Gastroesophageal sphincter (tissue), 4 donors: Measurements from ENCODE around the gene MFNG. TPM values are rescaled to one million over a fixed set of nuclear protein-coding genes. Genes with fewer than 3 reads are reported as not detected.
"Not testable (repeated sequence)": the region's sequence is repeated elsewhere in the genome, so short reads cannot be mapped to it uniquely, and the experiment has no call there.

Source experiments
- ATAC-seq: fragments of 150-250 bp; one replicate; pipeline ENCODE4 v1.9.1; 2016; ENCODE audit warnings: mild to moderate bottlenecking, moderate library complexity
- H3K27ac ChIP-seq, 4 donors: fragments of 200-600 bp; sonication (generic) in 3 of 4; 1 replicate in 3 of 4; 2 replicates in 1 of 4; pipeline ENCODE4 v1.5.1; 2016 to 2019
- H3K27me3 ChIP-seq: fragments of 200-600 bp; sonication (generic); one replicate; pipeline ENCODE4 v1.5.1; 2019
- H3K36me3 ChIP-seq, 2 donors: fragments of 200-600 bp; sonication (generic); one replicate each; pipeline ENCODE4 v1.5.1; 2019; ENCODE audit warnings: control low read depth in 1 of 2
- H3K4me1 ChIP-seq, 3 donors: fragments of 200-600 bp; sonication (generic); 1 replicate in 2 of 3; 2 replicates in 1 of 3; pipeline ENCODE4 v1.5.1; 2016 to 2019; ENCODE audit warnings: control low read depth in 2 of 3
- H3K4me3 ChIP-seq, 2 donors: fragments of 200-600 bp; sonication (generic); one replicate each; pipeline ENCODE4 v1.5.1; 2019; ENCODE audit warnings: mild to moderate bottlenecking in 1 of 2, moderate library complexity in 1 of 2
- H3K9me3 ChIP-seq, 3 donors: fragments of 200-600 bp; sonication (generic); one replicate each; pipeline ENCODE4 v1.5.1; 2017 to 2019; ENCODE audit warnings: control low read depth in 2 of 3
- EP300 ChIP-seq: sonication (generic); formaldehyde crosslinking; IDR thresholded peaks from one replicate; pipeline ENCODE4 v1.6.1; 2017; ENCODE audit warnings: antibody characterized with exemption, mild to moderate bottlenecking
- POLR2A ChIP-seq, 2 donors: fragments of 450-650 bp; IDR thresholded peaks; one replicate each; pipeline ENCODE4 v1.6.1; 2017; ENCODE audit warnings: antibody characterized with exemption in 2 of 2, mild to moderate bottlenecking in 2 of 2, moderate library complexity in 1 of 2
- POLR2AphosphoS5 ChIP-seq: sonication (generic); formaldehyde crosslinking; IDR thresholded peaks from one replicate; pipeline ENCODE4 v1.6.1; 2017; ENCODE audit warnings: antibody characterized with exemption
- WGBS, 2 donors: methylation state at CpG; one replicate each; pipeline ENCODE4 v1.1.5; 2018; ENCODE audit warnings: low coverage in 1 of 2; 5-methylcytosine and 5-hydroxymethylcytosine counted together
- total RNA-seq, 4 donors: library from RNA; depleted of rRNA; stranded (reverse); fragments of >200 nt; gene quantifications; one replicate each; pipeline ENCODE4 v1.1.0, GENCODE V29; 2016
- TF ChIP-seq, protein P1 (sequence below), 4 experiments: fragments of 200-600 bp in 2 of 4; fragments of 450-650 bp in 2 of 4; sonication (generic) in 1 of 4; IDR thresholded peaks; one replicate each; pipeline ENCODE4 v1.5.1; 2017 to 2019; ENCODE audit warnings: antibody characterized with exemption in 4 of 4, mild to moderate bottlenecking in 2 of 4, moderate library complexity in 2 of 4

The MFNG gene
- total RNA-seq, 4 donors from 2014 or later = 6.4 to 14.6 (median 12.1) TPM

DNA sequence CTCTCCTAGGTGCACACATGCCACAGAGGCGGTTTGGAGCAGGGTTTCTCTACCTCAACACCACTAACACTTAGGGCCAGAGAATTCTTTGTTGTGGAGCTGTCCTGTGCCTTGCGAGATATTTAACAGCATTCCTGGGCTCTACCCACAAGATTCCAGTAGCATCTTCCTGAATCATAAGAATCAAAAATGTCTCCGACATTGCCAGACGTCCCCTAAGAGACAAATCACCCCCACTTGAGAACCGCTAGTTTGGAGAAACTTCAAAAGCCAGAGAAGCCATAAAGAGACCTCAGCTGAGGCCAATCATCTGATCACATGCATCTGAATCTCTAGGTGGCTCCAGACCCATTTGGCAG, 16.1 kb downstream of the MFNG start:
- Histone ChIP-seq H3K27me3 (peaks cover 87% of the 10 kb centered on the region), H3K36me3 (no peaks in the 10 kb centered on the region), H3K9me3 (no peaks in the 10 kb centered on the region), H3K4me1 (no peaks in the 10 kb centered on the region), H3K4me3 (no peak overlapping the region), H3K27ac (no peak overlapping the region)
- ATAC-seq = no peak
- TF ChIP-seq, protein P1, sequence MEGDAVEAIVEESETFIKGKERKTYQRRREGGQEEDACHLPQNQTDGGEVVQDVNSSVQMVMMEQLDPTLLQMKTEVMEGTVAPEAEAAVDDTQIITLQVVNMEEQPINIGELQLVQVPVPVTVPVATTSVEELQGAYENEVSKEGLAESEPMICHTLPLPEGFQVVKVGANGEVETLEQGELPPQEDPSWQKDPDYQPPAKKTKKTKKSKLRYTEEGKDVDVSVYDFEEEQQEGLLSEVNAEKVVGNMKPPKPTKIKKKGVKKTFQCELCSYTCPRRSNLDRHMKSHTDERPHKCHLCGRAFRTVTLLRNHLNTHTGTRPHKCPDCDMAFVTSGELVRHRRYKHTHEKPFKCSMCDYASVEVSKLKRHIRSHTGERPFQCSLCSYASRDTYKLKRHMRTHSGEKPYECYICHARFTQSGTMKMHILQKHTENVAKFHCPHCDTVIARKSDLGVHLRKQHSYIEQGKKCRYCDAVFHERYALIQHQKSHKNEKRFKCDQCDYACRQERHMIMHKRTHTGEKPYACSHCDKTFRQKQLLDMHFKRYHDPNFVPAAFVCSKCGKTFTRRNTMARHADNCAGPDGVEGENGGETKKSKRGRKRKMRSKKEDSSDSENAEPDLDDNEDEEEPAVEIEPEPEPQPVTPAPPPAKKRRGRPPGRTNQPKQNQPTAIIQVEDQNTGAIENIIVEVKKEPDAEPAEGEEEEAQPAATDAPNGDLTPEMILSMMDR (IDR thresholded peaks at IDR 0.05) = no peak
- TF ChIP-seq POLR2AphosphoS5 (no peak), EP300 (no peak), POLR2A (IDR thresholded peaks at IDR 0.05) (no peak)
- WGBS, 2 donors = 50 to 61% methylated on average over 1 to 4 of the region's 5 CpGs

DNA sequence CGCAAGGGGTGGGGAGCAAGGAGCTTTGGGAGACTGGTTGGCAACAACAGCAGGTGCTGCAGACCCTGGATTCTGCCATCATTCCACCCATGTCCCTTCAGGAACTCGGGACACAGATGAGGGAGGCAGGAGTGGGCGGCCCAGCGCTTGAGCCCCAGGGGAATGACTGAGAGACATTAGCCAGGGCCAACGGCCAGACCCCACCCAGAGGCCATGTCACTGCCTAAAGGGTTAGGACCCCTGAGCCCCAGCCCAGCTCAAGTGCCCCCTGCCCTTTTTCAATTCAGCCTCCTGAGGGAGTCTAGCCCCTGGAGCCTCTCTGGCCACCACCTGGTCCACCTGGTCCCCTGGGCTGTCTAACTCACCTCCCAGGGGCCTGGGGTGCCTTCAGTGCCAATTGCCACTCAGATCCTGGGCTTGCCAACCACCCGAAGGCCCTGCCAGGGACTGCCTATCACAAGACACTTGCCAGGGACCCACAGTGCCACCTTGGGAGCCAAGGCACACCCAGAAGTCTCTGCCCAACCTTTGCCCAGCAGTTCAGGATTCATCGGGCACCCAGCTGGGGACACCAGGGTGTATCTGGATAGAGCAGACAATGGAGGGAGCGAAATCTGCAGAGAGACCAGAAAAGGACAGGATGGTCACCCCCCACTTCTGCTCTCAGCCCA, 16.6 kb downstream of the MFNG start:
- WGBS, 2 donors = 33 to 50% methylated on average over 1 to 2 of the region's 8 CpGs
- H3K4me1 ChIP-seq = no peaks in the 10 kb centered on the region
- no peaks in the 10 kb centered on the region for H3K36me3 ChIP-seq
- H3K9me3 ChIP-seq = no peaks in the 10 kb centered on the region
- H3K4me3 ChIP-seq = no peak overlapping the region
- TF ChIP-seq, protein P1 (IDR thresholded peaks at IDR 0.05) = no peak
- TF ChIP-seq EP300 (no peak), POLR2A (IDR thresholded peaks at IDR 0.05) (no peak), POLR2AphosphoS5 (no peak)
- H3K27ac ChIP-seq = no peak overlapping the region
- peaks cover 86% of the 10 kb centered on the region for H3K27me3 ChIP-seq
- no peak for ATAC-seq

DNA sequence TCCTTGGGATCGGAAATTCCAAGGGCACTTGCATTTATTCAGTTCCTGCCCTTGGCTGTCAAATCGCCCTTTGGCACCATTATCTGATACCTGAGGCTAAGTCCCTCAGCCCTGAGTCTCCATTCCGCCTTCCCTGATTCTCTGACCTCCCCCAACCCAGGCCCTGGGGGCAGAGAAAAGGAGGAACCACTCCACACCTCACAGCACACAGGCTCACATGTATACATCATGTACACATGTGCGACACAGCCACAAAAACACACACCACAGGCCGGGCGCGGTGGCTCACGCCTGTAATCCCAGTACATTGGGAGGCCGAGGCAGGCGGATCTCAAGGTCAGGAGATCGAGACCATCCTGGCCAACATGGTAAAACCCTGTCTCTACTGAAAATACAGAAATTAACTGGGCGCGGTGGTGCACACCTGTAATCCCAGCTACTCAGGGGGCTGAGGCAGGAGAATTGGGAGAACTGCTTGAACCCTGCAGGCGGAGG, 17.9 kb downstream of the MFNG start:
- 37 to 52% methylated on average over 2 of the region's 14 CpGs for WGBS, 2 donors
- H3K27ac ChIP-seq, H3K36me3 ChIP-seq, H3K4me3 ChIP-seq, ATAC-seq, H3K9me3 ChIP-seq, H3K4me1 ChIP-seq: not testable (repeated sequence)
- H3K27me3 ChIP-seq = peaks cover 86% of the 10 kb centered on the region

DNA sequence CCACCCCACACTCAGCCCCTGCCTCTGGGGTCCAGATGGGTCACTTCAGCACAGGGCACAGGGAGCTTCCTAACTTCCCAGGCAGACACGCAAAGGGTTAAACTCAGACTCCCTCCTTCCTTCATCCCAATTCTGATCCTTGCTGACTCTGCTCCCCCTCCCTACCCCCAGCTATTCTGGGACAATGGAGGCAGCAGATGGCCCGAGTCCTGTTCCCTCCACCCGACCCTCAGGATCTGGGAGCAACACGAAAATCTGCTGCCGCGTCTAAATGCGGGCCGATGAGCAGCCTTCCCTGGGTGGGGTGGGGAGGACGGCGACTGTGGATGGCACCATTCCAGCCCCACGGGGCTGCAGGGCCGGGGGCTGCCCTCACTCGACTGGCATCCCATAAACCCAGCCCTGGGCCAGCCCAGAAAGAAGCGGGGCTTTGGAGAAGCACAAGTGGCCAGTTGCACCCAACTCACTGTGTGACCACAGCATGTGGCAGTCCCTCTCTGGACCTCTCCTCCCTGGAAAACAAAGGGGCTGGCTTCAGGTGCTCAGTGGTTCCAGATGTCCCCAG, 18.7 kb downstream of the MFNG start:
- Histone ChIP-seq H3K9me3 (no peaks in the 10 kb centered on the region), H3K27ac (no peak overlapping the region), H3K4me1 (no peaks in the 10 kb centered on the region), H3K36me3 (no peaks in the 10 kb centered on the region), H3K4me3 (no peak overlapping the region), H3K27me3 (peaks cover 86% of the 10 kb centered on the region)
- no peak for ATAC-seq
- no peak for TF ChIP-seq EP300
- WGBS, 2 donors = no CpG with 5 or more reads among the region's 14 CpGs

DNA sequence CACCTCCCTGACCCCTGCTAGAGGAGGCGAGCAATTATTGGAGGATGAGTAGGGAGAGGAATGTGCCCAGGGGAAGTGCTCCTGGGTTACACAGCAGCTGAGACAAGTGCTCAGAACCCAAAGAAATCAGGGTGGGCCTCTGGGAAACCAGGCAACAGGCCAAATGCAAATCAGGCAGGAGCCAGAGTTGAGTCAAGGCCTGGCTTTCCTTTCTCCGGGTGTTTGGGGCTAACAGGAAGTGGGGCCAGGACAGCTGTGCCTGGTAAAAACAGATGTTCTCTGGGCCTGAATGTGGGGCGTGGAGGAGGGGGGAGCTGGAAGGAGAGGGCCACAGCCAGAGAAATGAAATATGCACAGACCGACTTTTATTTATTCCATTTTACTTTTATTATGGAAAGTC, 22.0 kb downstream of the MFNG start:
- H3K27me3 ChIP-seq = peaks cover 95% of the 10 kb centered on the region
- TF ChIP-seq, protein P1 (IDR thresholded peaks at IDR 0.05) = no peak
- TF ChIP-seq POLR2A (IDR thresholded peaks at IDR 0.05) (no peak), EP300 (no peak)

DNA sequence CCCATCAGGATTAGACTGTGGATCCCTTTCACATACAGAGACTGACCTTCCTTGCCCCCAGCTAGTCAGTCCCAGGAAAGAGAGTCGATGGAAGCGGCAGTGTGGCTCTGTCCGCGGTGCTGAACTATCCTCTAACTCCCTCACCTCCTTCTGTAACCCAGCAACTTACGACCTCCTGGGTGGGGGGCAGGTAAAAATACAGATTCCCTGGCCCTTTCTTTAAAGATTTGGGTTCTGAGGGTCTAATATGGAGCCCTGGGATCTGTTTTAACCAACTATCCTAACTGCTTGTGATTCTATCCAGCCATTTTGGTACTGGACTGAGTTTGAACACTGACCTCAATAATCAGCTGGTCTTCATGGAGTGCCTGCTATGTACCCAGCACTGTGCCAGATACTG, 23.2 kb downstream of the MFNG start:
- no peak for ATAC-seq
- TF ChIP-seq POLR2A (IDR thresholded peaks at IDR 0.05) (no peak), EP300 (no peak), POLR2AphosphoS5 (no peak)
- TF ChIP-seq, protein P1 (IDR thresholded peaks at IDR 0.05) = no peak
- H3K36me3 ChIP-seq = no peaks in the 10 kb centered on the region
- no peak overlapping the region for H3K4me3 ChIP-seq
- H3K27ac ChIP-seq = no peak overlapping the region
- no peaks in the 10 kb centered on the region for H3K4me1 ChIP-seq
- 0 to 7% methylated on average over 3 to 4 of the region's 5 CpGs for WGBS, 2 donors
- H3K9me3 ChIP-seq = no peaks in the 10 kb centered on the region
- H3K27me3 ChIP-seq = peaks cover 98% of the 10 kb centered on the region

More for the DNA sequence above, 22.0 kb downstream of the MFNG start:
- H3K9me3 ChIP-seq = no peaks in the 10 kb centered on the region
- H3K4me3 ChIP-seq = no peak overlapping the region
- no peak for ATAC-seq
- WGBS, 2 donors = 11 to 17% methylated on average over 3 of the region's 4 CpGs
- no peaks in the 10 kb centered on the region for H3K36me3 ChIP-seq
- H3K27ac ChIP-seq = no peak overlapping the region
- no peaks in the 10 kb centered on the region for H3K4me1 ChIP-seq
